IMR-90 (cell line): ENCODE results near the gene CENPU. TPM values are rescaled to one million over a fixed set of nuclear protein-coding genes. Genes with fewer than 3 reads are reported as not detected.

Experiments
- ATAC-seq: fragments of 200-7000 bp; cut with Tn5 transposase; 2 replicates; pipeline ENCODE4 v1.9.1; 2020; ENCODE audit warnings: low read depth, mild to moderate bottlenecking, moderate library complexity
- BruUV-seq: library from RNA; stranded (reverse); fragments of 400-500 nt; replicated peaks from 2 replicates; lab custom pipeline; 2021; lab: Mats Ljungman, UMichigan
- CTCF ChIA-PET: fragments of 300-600 bp; formaldehyde crosslinking; extraction: SDS; loops from one replicate; lab custom pipeline; 2021; ENCODE audit warnings: antibody characterized with exemption; lab: Yijun Ruan, JAX
- POLR2A ChIA-PET: fragments of 300-600 bp; sonication (Branson Sonifier 250); formaldehyde crosslinking; loops from one replicate; lab custom pipeline; 2022; ENCODE audit warnings: antibody characterized with exemption; ENCODE audit not compliant: unreplicated experiment; lab: Charles Lee
- DNase-seq: peaks from one replicate; pipeline ENCODE4 v3.0.0; 2013
- H2AFZ ChIP-seq: replicated peaks from 2 replicates; pipeline ENCODE3; 2013; ENCODE audit warnings: low read length, mild to moderate bottlenecking; ENCODE audit not compliant: poor library complexity
- H2AK5ac ChIP-seq: 2 replicates; pipeline ENCODE4 v1.6.1; 2013; ENCODE audit warnings: low read depth, low read length, inconsistent platforms
- H2AK9ac ChIP-seq: replicated peaks from 2 replicates; pipeline ENCODE3; 2013; ENCODE audit warnings: mild to moderate bottlenecking, low read depth, low read length, moderate library complexity; ENCODE audit not compliant: poor library complexity
- H2BK120ac ChIP-seq: 2 replicates; pipeline ENCODE4 v1.6.1; 2013; ENCODE audit warnings: low read depth, low read length, inconsistent platforms
- H2BK15ac ChIP-seq: 3 replicates; pipeline ENCODE4 v1.6.1; 2013; ENCODE audit warnings: low read depth, low read length, inconsistent platforms
- H2BK20ac ChIP-seq: 2 replicates; pipeline ENCODE4 v1.6.1; 2013; ENCODE audit warnings: low read depth, mild to moderate bottlenecking, inconsistent platforms, low read length, moderate library complexity
- H2BK5ac ChIP-seq: 2 replicates; pipeline ENCODE4 v1.6.1; 2013; ENCODE audit warnings: mild to moderate bottlenecking, low read depth, low read length, inconsistent platforms; ENCODE audit not compliant: poor library complexity, severe bottlenecking
- H3K14ac ChIP-seq: replicated peaks from 2 replicates; pipeline ENCODE4 v1.6.1; 2013; ENCODE audit warnings: low read depth, low read length, inconsistent platforms
- H3K18ac ChIP-seq: 2 replicates; pipeline ENCODE4 v1.6.1; 2013; ENCODE audit warnings: low read depth, low read length, control low read depth
- H3K23ac ChIP-seq: 2 replicates; pipeline ENCODE4 v1.6.1; 2013; ENCODE audit warnings: low read depth, low read length, inconsistent platforms
- H3K27ac ChIP-seq: 2 replicates; pipeline ENCODE4 v1.5.1; 2013; ENCODE audit warnings: mild to moderate bottlenecking, control low read depth, low read length; ENCODE audit not compliant: insufficient read depth
- H3K27me3 ChIP-seq: 2 replicates; pipeline ENCODE4 v1.6.1; 2013; ENCODE audit warnings: low read length; ENCODE audit not compliant: control insufficient read depth, insufficient read depth
- H3K36me3 ChIP-seq: 2 replicates; pipeline ENCODE4 v1.6.1; 2013; ENCODE audit warnings: low read length, mixed read lengths; ENCODE audit not compliant: control insufficient read depth, insufficient read depth
- H3K4ac ChIP-seq: 2 replicates; pipeline ENCODE4 v1.6.1; 2013; ENCODE audit warnings: low read depth, low read length, inconsistent platforms
- H3K4me1 ChIP-seq: 2 replicates; pipeline ENCODE4 v1.6.1; 2013; ENCODE audit warnings: low read length, mixed read lengths; ENCODE audit not compliant: control insufficient read depth, insufficient read depth
- H3K4me2 ChIP-seq: 2 replicates; pipeline ENCODE4 v1.6.1; 2013; ENCODE audit warnings: low read depth, mild to moderate bottlenecking, control low read depth, low read length, moderate library complexity
- H3K4me3 ChIP-seq: 2 replicates; pipeline ENCODE4 v1.5.1; 2013; ENCODE audit warnings: low read depth, mild to moderate bottlenecking, control low read depth, low read length, moderate library complexity; ENCODE audit not compliant: insufficient read depth
- H3K56ac ChIP-seq: 2 replicates; pipeline ENCODE4 v1.6.1; 2013; ENCODE audit warnings: low read length, inconsistent platforms; ENCODE audit not compliant: insufficient read depth; ENCODE audit errors: extremely low read depth
- H3K79me1 ChIP-seq, 2 experiments: 2 replicates each; pipeline ENCODE4 v1.6.1; 2013; ENCODE audit warnings: low read length in 2 of 2, inconsistent platforms in 1 of 2, low read depth in 1 of 2
- H3K9ac ChIP-seq: 2 replicates; pipeline ENCODE4 v1.6.1; 2013; ENCODE audit warnings: low read depth, low read length, control low read depth
- H3K9me1 ChIP-seq: 2 replicates; pipeline ENCODE4 v1.6.1; 2013; ENCODE audit warnings: low read length, inconsistent platforms; ENCODE audit not compliant: insufficient read depth
- H3K9me3 ChIP-seq: 2 replicates; pipeline ENCODE4 v1.6.1; 2013; ENCODE audit warnings: low read length; ENCODE audit not compliant: control insufficient read depth, insufficient read depth
- H4K20me1 ChIP-seq: 2 replicates; pipeline ENCODE4 v1.6.1; 2013; ENCODE audit warnings: low read length, inconsistent platforms; ENCODE audit not compliant: insufficient read depth
- H4K5ac ChIP-seq: 2 replicates; pipeline ENCODE4 v1.6.1; 2013; ENCODE audit warnings: mild to moderate bottlenecking, low read depth, low read length, control low read depth
- H4K8ac ChIP-seq, 2 experiments: 2 replicates each; pipeline ENCODE4 v1.6.1; 2013; ENCODE audit warnings: low read depth in 2 of 2, low read length in 2 of 2, control low read depth in 1 of 2, inconsistent platforms in 1 of 2
- H4K91ac ChIP-seq: 2 replicates; pipeline ENCODE4 v1.6.1; 2013; ENCODE audit warnings: low read depth, low read length, inconsistent platforms; ENCODE audit not compliant: insufficient read depth
- BHLHE40 ChIP-seq: fragments of 150-350 bp; IDR thresholded peaks from 2 replicates; pipeline ENCODE4 v1.6.1; 2016; ENCODE audit warnings: mild to moderate bottlenecking, low read depth, low read length
- CEBPB ChIP-seq: IDR thresholded peaks from 2 replicates; pipeline ENCODE4 v1.6.1; 2012; ENCODE audit warnings: low read depth, low read length, improper control_type of control experiment
- CHD1 ChIP-seq: IDR thresholded peaks from 2 replicates; pipeline ENCODE4 v1.6.1; 2012; ENCODE audit warnings: low read depth, low read length, improper control_type of control experiment
- CTCF ChIP-seq: conservative IDR thresholded peaks from 2 replicates; pipeline ENCODE4 v1.5.1; 2012; ENCODE audit warnings: mild to moderate bottlenecking, low read depth, low read length, improper control_type of control experiment
- ELK1 ChIP-seq: fragments of 150-350 bp; IDR thresholded peaks from 2 replicates; pipeline ENCODE4 v1.6.1; 2016; ENCODE audit warnings: low read depth, mild to moderate bottlenecking, low read length, moderate library complexity, borderline replicate concordance
- FOS ChIP-seq: fragments of 150-350 bp; IDR thresholded peaks from 2 replicates; pipeline ENCODE4 v1.6.1; 2016; ENCODE audit warnings: low read depth, low read length
- MAFK ChIP-seq: IDR thresholded peaks from 2 replicates; pipeline ENCODE4 v1.6.1; 2012; ENCODE audit warnings: low read depth, low read length, improper control_type of control experiment
- MAZ ChIP-seq: IDR thresholded peaks from 2 replicates; pipeline ENCODE4 v1.6.1; 2012; ENCODE audit warnings: low read depth, mild to moderate bottlenecking, low read length, improper control_type of control experiment, moderate library complexity, borderline replicate concordance
- MXI1 ChIP-seq: IDR thresholded peaks from 2 replicates; pipeline ENCODE4 v1.6.1; 2012; ENCODE audit warnings: low read depth, mild to moderate bottlenecking, low read length, moderate library complexity, borderline replicate concordance
- NFE2L2 ChIP-seq: fragments of 150-350 bp; IDR thresholded peaks from 2 replicates; pipeline ENCODE4 v1.6.1; 2016; ENCODE audit warnings: low read depth, mild to moderate bottlenecking, low read length
- POLR2A ChIP-seq: IDR thresholded peaks from 2 replicates; pipeline ENCODE4 v1.6.1; 2012; ENCODE audit warnings: mild to moderate bottlenecking, low read depth, low read length
- RAD21 ChIP-seq: IDR thresholded peaks from 2 replicates; pipeline ENCODE4 v1.6.1; 2012; ENCODE audit warnings: low read length, improper control_type of control experiment
- RCOR1 ChIP-seq: IDR thresholded peaks from 2 replicates; pipeline ENCODE4 v1.6.1; 2012; ENCODE audit warnings: mild to moderate bottlenecking, low read length, improper control_type of control experiment; ENCODE audit not compliant: insufficient replicate concordance
- RFX5 ChIP-seq: IDR thresholded peaks from 2 replicates; pipeline ENCODE4 v1.8.0; 2012; ENCODE audit warnings: low read depth, mild to moderate bottlenecking, low read length, moderate library complexity
- SMC3 ChIP-seq: fragments of 150-350 bp; IDR thresholded peaks from 2 replicates; pipeline ENCODE4 v1.6.1; 2016; ENCODE audit warnings: low read depth, mild to moderate bottlenecking, antibody characterized with exemption, low read length, moderate library complexity
- WGBS, 2 experiments: methylation state at CpG; one replicate each; pipeline versions ENCODE4 v1.1.5 to v1.1.7; 2013; ENCODE audit warnings: missing lambda C conversion rate in 2 of 2; ENCODE audit not compliant: insufficient read length in 1 of 2; ENCODE audit errors: extremely low coverage in 2 of 2; 5-methylcytosine and 5-hydroxymethylcytosine counted together
- dilution Hi-C: fragments of 300-500 bp; cut with HindIII; formaldehyde crosslinking; loops from one replicate; pipeline ENCODE4 v1.14.3; 2018; ENCODE audit warnings: low sequenced_read_pairs; ENCODE audit not compliant: unreplicated experiment
- in situ Hi-C: fragments of 300-500 bp; cut with MboI; formaldehyde crosslinking; loops from 3 replicates; pipeline ENCODE4 v1.14.3; 2019; ENCODE audit warnings: low sequenced_read_pairs, inconsistent platforms, mixed read lengths
- intact Hi-C: fragments of 100-400 bp; cut with micrococcal nuclease; formaldehyde crosslinking; loops from 2 replicates; pipeline ENCODE4 v1.10.0; 2022
- polyA plus RNA-seq, 3 experiments: library from polyadenylated mRNA; depleted of rRNA; stranded (reverse); fragments of >200 nt; gene quantifications; 2 replicates each; pipeline ENCODE4 v1.2.3, GENCODE V29; 2012; ENCODE audit warnings: low replicate concordance in 1 of 3
- total RNA-seq: library from RNA; depleted of rRNA; stranded (reverse); fragments of >200 nt; gene quantifications from 2 replicates; pipeline ENCODE4 v1.2.3, GENCODE V29; 2012
- TF ChIP-seq, protein P1 (sequence below): fragments of 150-350 bp; IDR thresholded peaks from 2 replicates; pipeline ENCODE4 v1.6.1; 2017; ENCODE audit warnings: mild to moderate bottlenecking, antibody characterized with exemption, low read length, low read depth

The CENPU gene
- total and polyA plus RNA-seq, 2 of the 4 experiments (the other 2 are of a cell fraction) = 13.6 to 14.6 TPM

DNA sequence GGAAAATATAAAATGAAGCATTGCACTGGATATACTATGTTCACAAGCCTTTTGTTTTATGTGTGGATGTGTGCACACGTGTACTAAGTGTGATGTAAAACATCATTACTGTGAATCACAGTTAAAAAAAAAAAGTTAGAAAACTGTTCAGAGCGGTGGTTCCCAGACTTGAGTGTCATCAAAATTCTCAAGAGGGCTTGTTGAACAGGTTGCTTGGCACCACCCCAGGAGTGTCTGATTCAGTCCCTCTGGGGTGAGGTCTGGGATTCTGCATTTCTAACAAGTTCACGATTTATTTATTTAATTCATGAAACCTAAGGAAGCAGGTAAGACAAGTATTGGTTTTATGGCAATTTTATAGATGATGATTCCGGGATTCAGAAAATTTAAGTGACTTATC lies 1.8 kb downstream of the CENPU start:
- Histone ChIP-seq H3K4ac (no peak overlapping the region), H2BK120ac (no peak overlapping the region), H3K36me3 (0 out of 2 replicates have a peak, but pooled peaks cover 2% of the 10 kb centered on the region), H4K8ac (no peak overlapping the region), H3K4me2 (no peak overlapping the region), H3K9me3 (no peaks in the 10 kb centered on the region), H2BK15ac (no peak overlapping the region), H2BK20ac (no peak overlapping the region), H3K4me3 (no peak overlapping the region), H3K9me1 (no peaks in the 10 kb centered on the region), H4K91ac (no peak overlapping the region), H3K79me1 (peaks cover 11 to 27% of the 10 kb centered on the region in 2 experiments), H4K20me1 (no peaks in the 10 kb centered on the region; the same call in 1 of the 2 replicates), H3K9ac (no peak overlapping the region), H4K5ac (no peak overlapping the region), H3K23ac (no peak overlapping the region), H3K56ac (no peak overlapping the region), H3K4me1 (peaks cover 4% of the 10 kb centered on the region), H3K27ac (no peak overlapping the region), H2AK5ac (no peak overlapping the region), H3K14ac (no peak overlapping the region), H3K27me3 (no peaks in the 10 kb centered on the region), H2BK5ac (no peak overlapping the region), H2AK9ac (no peak overlapping the region), H3K18ac (no peak overlapping the region), H2AFZ (no peak overlapping the region)
- no CpG with 5 or more reads among the region's 4 CpGs for WGBS, 2 experiments
- dilution Hi-C loops = no loop called here
- ChIA-PET POLR2A (interaction anchor here (0.6 kb wide), 1 partner anchor 19 kb away, joined by 5 read pairs; no protein-coding TSS in a partner anchor), CTCF (no interaction called here)
- peak; percentile 35 for DNase-seq
- ATAC-seq = no peak
- in situ Hi-C loops = no loop called here
- intact Hi-C loops = loop anchor here (5.0 kb wide), 3 partner anchors 195 to 465 kb away; partner anchors contain the start of gene IRF2
- BruUV-seq = no TSS peak
- TF ChIP-seq ELK1 (no peak), FOS (no peak), NFE2L2 (no peak), BHLHE40 (no peak), RFX5 (no peak), MAFK (no peak), POLR2A (no peak), MAZ (no peak), RCOR1 (no peak), CHD1 (no peak), MXI1 (no peak), SMC3 (no peak), CEBPB (no peak), CTCF (no peak), RAD21 (no peak)
- TF ChIP-seq, protein P1, sequence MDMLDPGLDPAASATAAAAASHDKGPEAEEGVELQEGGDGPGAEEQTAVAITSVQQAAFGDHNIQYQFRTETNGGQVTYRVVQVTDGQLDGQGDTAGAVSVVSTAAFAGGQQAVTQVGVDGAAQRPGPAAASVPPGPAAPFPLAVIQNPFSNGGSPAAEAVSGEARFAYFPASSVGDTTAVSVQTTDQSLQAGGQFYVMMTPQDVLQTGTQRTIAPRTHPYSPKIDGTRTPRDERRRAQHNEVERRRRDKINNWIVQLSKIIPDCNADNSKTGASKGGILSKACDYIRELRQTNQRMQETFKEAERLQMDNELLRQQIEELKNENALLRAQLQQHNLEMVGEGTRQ = no peak
